HepG2 (cell line): ENCODE measurements around the gene CKAP5. TPM values are rescaled to one million over a fixed set of nuclear protein-coding genes. Genes with fewer than 3 reads are reported as not detected.
A peak's percentile ranks its signal among the peaks of the same experiment; 100 is the strongest.

ENCODE experiments used
- CCAR2 ChIP-seq: fragments of 200-400 bp; formaldehyde crosslinking; optimal IDR thresholded peaks from 2 replicates; pipeline ENCODE3; 2018; ENCODE audit warnings: low read depth, mild to moderate bottlenecking, low read length, moderate library complexity
- CHD2 ChIP-seq: IDR thresholded peaks from 2 replicates; pipeline ENCODE4 v1.6.1; 2011; ENCODE audit warnings: low read depth, low read length, improper control_type of control experiment
- CSRNP2 ChIP-seq: sonication (generic); formaldehyde crosslinking; conservative IDR thresholded peaks from 2 replicates; pipeline ENCODE4 v1.8.0; 2022; ENCODE audit warnings: low read depth, missing genetic modification reagents
- DDIT3 ChIP-seq: sonication (generic); formaldehyde crosslinking; IDR thresholded peaks from 2 replicates; pipeline ENCODE4 v1.4.0; 2020; ENCODE audit warnings: mild to moderate bottlenecking, missing genetic modification reagents
- ERF ChIP-seq: IDR thresholded peaks from 2 replicates; pipeline ENCODE4 v1.6.1; 2018; ENCODE audit warnings: missing biosample characterization, missing genetic modification reagents
- FOXK2 ChIP-seq: fragments of 450-650 bp; IDR thresholded peaks from 2 replicates; pipeline ENCODE4 v1.6.1; 2016
- FOXP1 ChIP-seq, 2 experiments: fragments of 450-650 bp in 1 of 2; IDR thresholded peaks; 2 replicates each; pipeline ENCODE4 v1.6.1; 2017 to 2018; ENCODE audit warnings: antibody characterized with exemption in 1 of 2
- HMGXB4 ChIP-seq, 2 experiments: sonication (generic) in 1 of 2; formaldehyde crosslinking in 1 of 2; IDR thresholded peaks; 2 replicates each; pipeline versions ENCODE4 v1.4.0 to v1.6.1; 2018 to 2020; ENCODE audit warnings: missing genetic modification reagents in 2 of 2, borderline replicate concordance in 1 of 2, low read depth in 1 of 2, mild to moderate bottlenecking in 1 of 2, missing biosample characterization in 1 of 2
- KMT2B ChIP-seq: IDR thresholded peaks from 2 replicates; pipeline ENCODE4 v1.6.1; 2016; ENCODE audit warnings: missing genetic modification reagents, missing compliant biosample characterization
- MEF2D ChIP-seq: sonication (generic); formaldehyde crosslinking; IDR thresholded peaks from 2 replicates; pipeline ENCODE4 v1.5.1; 2020; ENCODE audit warnings: mild to moderate bottlenecking, missing genetic modification reagents
- MYC ChIP-seq: sonication (generic); formaldehyde crosslinking; IDR thresholded peaks from 2 replicates; pipeline ENCODE4 v1.9.0; 2021; ENCODE audit warnings: missing genetic modification reagents, borderline replicate concordance
- REXO4 ChIP-seq: sonication (generic); formaldehyde crosslinking; IDR thresholded peaks from 2 replicates; pipeline ENCODE4 v1.8.0; 2022; ENCODE audit warnings: missing genetic modification reagents, mild to moderate bottlenecking, borderline replicate concordance
- STAG1 ChIP-seq: sonication (generic); formaldehyde crosslinking; IDR thresholded peaks from 2 replicates; pipeline ENCODE4 v1.4.0; 2020; ENCODE audit warnings: missing genetic modification reagents
- TP53 ChIP-seq: sonication (generic); formaldehyde crosslinking; conservative IDR thresholded peaks from 2 replicates; pipeline ENCODE4 v1.4.0; 2020; ENCODE audit warnings: missing genetic modification reagents
- ZNF101 ChIP-seq: sonication (generic); formaldehyde crosslinking; IDR thresholded peaks from 2 replicates; pipeline ENCODE4 v1.4.0; 2020; ENCODE audit warnings: mild to moderate bottlenecking, low read depth, missing genetic modification reagents, borderline replicate concordance
- ZNF446 ChIP-seq: sonication (generic); formaldehyde crosslinking; IDR thresholded peaks from 2 replicates; pipeline ENCODE4 v1.5.0; 2020; ENCODE audit warnings: mild to moderate bottlenecking, missing genetic modification reagents
- ZNF572 ChIP-seq: sonication (generic); formaldehyde crosslinking; IDR thresholded peaks from 2 replicates; pipeline ENCODE4 v1.5.1; 2020; ENCODE audit warnings: mild to moderate bottlenecking, missing genetic modification reagents
- ZNF576 ChIP-seq: sonication (generic); formaldehyde crosslinking; IDR thresholded peaks from 2 replicates; pipeline ENCODE4 v1.4.0; 2020; ENCODE audit warnings: mild to moderate bottlenecking, missing genetic modification reagents
- ZNF609 ChIP-seq: sonication (generic); formaldehyde crosslinking; IDR thresholded peaks from 2 replicates; pipeline ENCODE4 v1.4.0; 2020; ENCODE audit warnings: mild to moderate bottlenecking, missing genetic modification reagents, borderline replicate concordance
- ZNF639 ChIP-seq: conservative IDR thresholded peaks from 2 replicates; pipeline ENCODE4 v1.6.1; 2018; ENCODE audit warnings: missing genetic modification reagents
- polyA plus RNA-seq, 8 experiments: library from polyadenylated mRNA; depleted of rRNA in 3 of 8; stranded (reverse) in 7 of 8; unstranded in 1 of 8; fragments of >200 nt; fragmentation: Illumina TruSeq in 4 of 8; extraction: Trizol in 4 of 8; gene quantifications; 2 replicates each; pipeline versions ENCODE4 v1.2.1 to v1.2.3, GENCODE V29; 2011 to 2016; ENCODE audit warnings: low read depth in 4 of 8, missing spikeins in 1 of 8, mixed read lengths in 1 of 8; ENCODE audit not compliant: insufficient read depth in 1 of 8
- total RNA-seq, 5 experiments: library from RNA; depleted of rRNA; stranded (reverse); fragments of >200 nt; fragmentation: Illumina TruSeq; extraction: Trizol; gene quantifications; 2 replicates each; pipeline ENCODE4 v1.2.3, GENCODE V29; 2016; ENCODE audit warnings: low read depth in 1 of 5

CKAP5 gene
- total and polyA plus RNA-seq, 2 of the 13 experiments (the other 11 are each of a cell fraction or from before 2014, with no cell fraction given), result 79.2 to 103 TPM

- TF ChIP-seq ZNF576 (CRISPR knock-in tag) (0 out of 2 replicates have a peak, but pooled peaks have one; percentile 30), ZNF572 (CRISPR knock-in tag) (no peak), FOXK2 (no peak), TP53 (CRISPR knock-in tag) (peak; percentile 84), CCAR2 (no peak), MEF2D (peak; percentile 65; the same call in 1 of the 2 replicates), ZNF101 (CRISPR knock-in tag) (no peak), ZNF446 (CRISPR knock-in tag) (no peak; the same call in 1 of the 2 replicates), DDIT3 (CRISPR knock-in tag) (no peak), STAG1 (CRISPR knock-in tag) (peak; percentile 46), FOXP1 (IDR thresholded peaks at IDR 0.05) (no peak), FOXP1 (CRISPR knock-in tag; IDR thresholded peaks at IDR 0.05) (peak; percentile 65; the same call in 1 of the 2 replicates), MYC (CRISPR knock-in tag) (peak; percentile 85), ZNF639 (no peak; the same call in 1 of the 2 replicates), ZNF609 (CRISPR knock-in tag) (peak; percentile 92), KMT2B (peak; percentile 44; the same call in 1 of the 2 replicates), CHD2 (peak; percentile 16; the same call in 1 of the 2 replicates), CSRNP2 (CRISPR knock-in tag) (no peak), ERF (CRISPR knock-in tag) (peak; percentile 87), HMGXB4 (CRISPR knock-in tag; IDR thresholded peaks at IDR 0.05; ENCODE audit: borderline replicate concordance in 1 of 2, low read depth in 1 of 2) (peak in 1 of 2 experiments; percentile 21; a peak in 2 of 4 replicates), REXO4 (CRISPR knock-in tag) (no peak)
Measured at GRCh38 chr11:46719048-46719542, 127.0 kb downstream of the CKAP5 start, which contains the start of gene F2 (continued).
